Small intestine (tissue), 7 donors: ENCODE data around the gene CCL1. TPM values are rescaled to one million over a fixed set of nuclear protein-coding genes. Genes with fewer than 3 reads are reported as not detected.

Experiments used
- DNase-seq, 2 donors: peaks; one replicate each; pipeline versions ENCODE4 v3.0.0 to v3.0.0-alpha.2; 2013
- FAIRE-seq: peaks from 2 replicates; lab custom pipeline; 2012; peaks lifted over from hg19 to GRCh38; lab: Jason Lieb, UNC
- H3K27ac ChIP-seq, 3 donors: one replicate each; pipeline ENCODE4 v1.5.1; 2013; ENCODE audit warnings: low read length in 2 of 3, mild to moderate bottlenecking in 2 of 3, control low read depth in 1 of 3, inconsistent platforms in 1 of 3, low read depth in 1 of 3, moderate library complexity in 1 of 3
- H3K27me3 ChIP-seq, 3 donors: one replicate each; pipeline ENCODE4 v1.6.1; 2013; ENCODE audit warnings: low read length in 3 of 3, inconsistent platforms in 1 of 3; ENCODE audit not compliant: control insufficient read depth in 3 of 3, insufficient read depth in 3 of 3
- H3K36me3 ChIP-seq, 3 donors: one replicate each; pipeline ENCODE4 v1.6.1; 2013; ENCODE audit warnings: low read length in 3 of 3, inconsistent platforms in 1 of 3, low read depth in 1 of 3, mild to moderate bottlenecking in 1 of 3, moderate library complexity in 1 of 3; ENCODE audit not compliant: control insufficient read depth in 3 of 3, insufficient read depth in 2 of 3
- H3K4me1 ChIP-seq, 3 donors: one replicate each; pipeline ENCODE4 v1.6.1; 2013; ENCODE audit warnings: low read length in 2 of 3, inconsistent platforms in 1 of 3, low read depth in 1 of 3, mild to moderate bottlenecking in 1 of 3, moderate library complexity in 1 of 3; ENCODE audit not compliant: control insufficient read depth in 3 of 3, insufficient read depth in 2 of 3
- H3K4me3 ChIP-seq, 3 donors: one replicate each; pipeline ENCODE4 v1.5.1; 2013; ENCODE audit warnings: low read length in 3 of 3, control low read depth in 1 of 3, inconsistent platforms in 1 of 3, low read depth in 1 of 3, mild to moderate bottlenecking in 1 of 3, moderate library complexity in 1 of 3
- H3K9me3 ChIP-seq, 2 donors: one replicate each; pipeline ENCODE4 v1.6.1; 2013; ENCODE audit warnings: low read depth in 1 of 2, low read length in 1 of 2; ENCODE audit not compliant: control insufficient read depth in 2 of 2, insufficient read depth in 1 of 2
- WGBS, 3 donors: extraction: QIAGEN DNeasy Blood & Tissue Kit; methylation state at CpG; one replicate each; pipeline ENCODE4 v1.1.7; 2013; 5-methylcytosine and 5-hydroxymethylcytosine counted together
- polyA plus RNA-seq, 4 donors: library from polyadenylated mRNA; stranded (reverse) in 3 of 4; unstranded in 1 of 4; fragments of 200-250 nt in 3 of 4; fragments of 120-200 nt in 1 of 4; gene quantifications; one replicate each; pipeline versions ENCODE4 v1.2.1 to v1.2.3, GENCODE V29; 2013
- donor health status: healthy with polysubstance abuse.
- donor health status: control.
- donor health status: control.
- donor health status: Bipolar disorder and iron deficiency.
- donor health status: healthy.

CCL1 gene
- polyA plus RNA-seq, 4 donors = not detected

DNA sequence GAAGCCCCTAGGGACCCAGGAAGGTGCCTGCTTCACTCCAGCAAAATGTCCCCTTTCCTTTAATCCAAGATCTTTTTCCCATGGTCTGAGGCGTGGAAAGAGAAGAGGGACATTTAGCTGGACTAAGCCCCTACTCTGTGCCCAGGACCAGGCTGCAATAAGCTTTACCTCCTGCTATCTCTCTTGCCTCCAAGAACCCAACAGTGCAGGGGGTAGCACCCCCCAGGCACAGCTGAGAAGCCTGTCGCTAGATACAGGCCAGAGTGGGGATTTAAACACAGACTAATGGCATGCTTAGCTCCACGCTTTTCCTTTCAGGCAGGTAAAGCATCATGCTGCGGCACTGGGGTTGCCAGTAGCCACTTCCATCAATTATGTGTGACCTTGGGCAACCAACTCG, 24.5 kb upstream of the CCL1 start:
- no peaks in the 10 kb centered on the region for H3K36me3 ChIP-seq
- 47 to 63% (median 48%) methylated on average over 5 of the region's 5 CpGs for WGBS, 3 donors
- no peak overlapping the region for H3K4me3 ChIP-seq
- H3K27ac ChIP-seq = no peak overlapping the region
- no peaks in the 10 kb centered on the region for H3K9me3 ChIP-seq
- peaks cover 0 to 5% (median 0%) of the 10 kb centered on the region in 3 donors for H3K27me3 ChIP-seq
- H3K4me1 ChIP-seq = no peaks in the 10 kb centered on the region
- no peak for FAIRE-seq
- no peak for DNase-seq

DNA sequence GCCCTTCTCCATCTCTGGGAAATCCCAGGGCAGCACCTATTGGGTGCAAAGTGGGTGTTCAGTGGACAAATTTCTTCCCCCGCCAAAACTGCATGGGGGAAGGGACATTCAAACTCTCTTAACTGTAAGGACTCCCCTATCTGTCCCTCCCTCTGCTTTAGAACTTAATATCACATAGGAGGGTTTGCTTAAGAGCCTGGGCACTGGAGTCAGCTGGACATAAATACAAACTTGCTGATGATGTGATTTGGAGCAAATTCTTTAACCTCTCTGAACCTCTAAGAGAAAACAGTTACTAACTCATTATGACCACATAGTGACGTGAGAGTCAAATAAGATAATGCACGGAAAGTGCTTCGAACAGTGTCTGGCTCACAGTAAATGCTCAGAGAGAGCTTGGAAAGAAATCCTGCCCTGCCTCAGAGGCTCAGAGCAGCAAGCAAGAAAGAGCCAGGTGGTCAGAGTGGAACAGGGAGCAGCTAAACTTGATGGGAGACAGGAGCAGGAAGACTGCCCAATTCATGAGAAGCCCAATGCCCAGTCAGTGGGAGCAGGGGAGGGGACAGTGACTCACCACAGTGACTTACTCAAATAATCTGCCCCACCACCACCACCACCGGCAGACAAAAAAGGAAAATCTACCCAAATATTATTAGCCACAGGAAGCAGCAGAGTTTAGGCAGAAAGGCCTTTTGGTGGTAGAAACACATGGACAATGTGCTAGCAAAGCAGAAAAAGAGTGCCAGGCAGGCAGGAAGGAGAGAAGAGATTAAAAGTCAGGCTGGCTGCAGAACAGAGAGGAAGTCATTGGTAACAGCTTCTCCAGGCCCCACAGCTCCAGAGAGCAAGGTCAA, 23.9 kb upstream of the CCL1 start:
- H3K27ac ChIP-seq = peak overlapping the region in 1 of 3 donors; percentile 2
- WGBS, 3 donors = 65 to 69% (median 68%) methylated on average over 5 of the region's 5 CpGs

DNA sequence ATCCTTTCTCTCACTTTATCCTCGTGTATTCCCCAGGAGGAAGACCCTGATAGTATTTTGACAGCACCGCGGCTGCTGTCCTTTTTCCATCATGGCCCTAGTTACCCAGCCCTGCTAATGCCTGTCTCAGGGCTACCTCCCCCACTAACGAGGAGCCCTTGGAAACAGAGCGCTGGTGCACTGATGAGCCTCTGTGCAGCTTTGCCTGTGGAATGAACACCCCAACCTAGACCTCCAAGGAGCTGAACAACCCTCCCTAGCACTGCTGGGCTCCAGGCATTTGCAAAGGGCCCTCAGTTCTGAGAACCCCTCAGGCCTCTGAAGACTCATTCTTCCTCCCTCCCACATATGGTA, 23.3 kb upstream of the CCL1 start:
- Histone ChIP-seq H3K4me1 (no peaks in the 10 kb centered on the region), H3K9me3 (no peaks in the 10 kb centered on the region), H3K27ac (peak overlapping the region in 1 of 3 donors; percentile 2), H3K36me3 (no peaks in the 10 kb centered on the region), H3K27me3 (peaks cover 0 to 8% (median 0%) of the 10 kb centered on the region in 3 donors), H3K4me3 (no peak overlapping the region)
- 70 to 84% (median 83%) methylated on average over 5 of the region's 5 CpGs for WGBS, 3 donors
- FAIRE-seq = no peak
- no peak for DNase-seq

More for the DNA sequence above, 23.9 kb upstream of the CCL1 start:
- H3K36me3 ChIP-seq = no peaks in the 10 kb centered on the region
- no peak overlapping the region for H3K4me3 ChIP-seq
- peaks cover 0 to 8% (median 0%) of the 10 kb centered on the region in 3 donors for H3K27me3 ChIP-seq
- DNase-seq (no peak), FAIRE-seq (no peak)
- H3K9me3 ChIP-seq = no peaks in the 10 kb centered on the region
- H3K4me1 ChIP-seq = no peaks in the 10 kb centered on the region

DNA sequence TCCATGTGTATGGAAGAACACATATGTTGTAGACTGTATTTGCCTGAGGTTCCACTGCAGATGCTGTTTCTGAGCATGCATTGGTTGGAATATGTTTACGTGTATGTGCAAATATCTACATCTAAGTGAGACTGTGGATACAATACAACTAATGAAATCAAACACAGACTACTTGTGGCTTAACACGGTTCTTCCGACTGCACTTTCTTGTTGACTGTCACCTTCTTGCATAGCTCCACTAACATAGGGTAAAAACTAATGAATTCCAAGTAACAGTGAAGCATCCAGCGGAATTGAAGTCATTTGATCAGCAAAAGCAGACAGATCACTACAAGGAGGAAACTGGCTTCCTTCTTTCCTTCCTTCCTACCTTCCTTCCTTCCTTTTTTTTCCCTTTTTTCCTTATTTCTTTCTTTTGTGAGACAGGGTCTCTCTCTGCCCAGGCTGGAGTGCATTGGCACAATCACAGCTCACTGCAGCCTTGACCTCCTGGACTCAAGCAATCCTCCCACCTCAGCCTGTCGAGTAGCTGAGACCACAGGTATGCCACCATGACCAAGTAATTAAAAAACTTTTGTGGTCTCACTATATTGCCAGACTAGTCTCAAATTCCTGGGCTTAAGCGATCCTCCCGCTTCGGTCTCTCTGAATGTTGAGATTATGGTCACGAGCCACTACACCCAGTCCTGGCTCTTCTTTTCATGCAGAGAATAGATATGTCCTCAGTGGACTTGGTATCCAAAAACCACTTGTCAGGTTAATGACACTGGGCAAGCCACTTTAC, 22.0 kb upstream of the CCL1 start:
- no peak for FAIRE-seq
- no peaks in the 10 kb centered on the region for H3K4me1 ChIP-seq
- 65 to 72% (median 65%) methylated on average over 9 of the region's 9 CpGs for WGBS, 3 donors
- H3K36me3 ChIP-seq = no peaks in the 10 kb centered on the region
- no peaks in the 10 kb centered on the region for H3K9me3 ChIP-seq
- H3K4me3 ChIP-seq = no peak overlapping the region
- H3K27ac ChIP-seq = no peak overlapping the region
- no peak for DNase-seq
- H3K27me3 ChIP-seq = peaks cover 0 to 8% (median 0%) of the 10 kb centered on the region in 3 donors

DNA sequence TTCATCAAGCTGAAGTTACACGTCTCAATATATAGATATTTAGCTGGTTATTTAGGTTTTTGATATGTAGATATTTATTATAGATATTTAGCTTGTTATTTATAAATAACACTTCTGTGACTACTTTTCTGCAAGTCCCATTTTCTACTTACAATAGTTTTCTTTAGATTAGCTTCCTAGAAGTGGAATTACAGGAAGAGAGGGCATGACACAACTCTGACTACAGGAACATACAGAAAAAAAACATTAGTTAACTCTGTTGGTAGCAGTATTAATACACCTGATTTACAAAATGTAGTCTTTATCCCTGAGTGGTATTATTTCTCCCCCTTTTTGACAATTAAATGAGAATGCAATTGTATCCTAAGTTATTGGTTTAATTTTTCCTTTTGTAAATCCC, 21.2 kb upstream of the CCL1 start:
- Histone ChIP-seq H3K9me3 (no peaks in the 10 kb centered on the region), H3K36me3 (no peaks in the 10 kb centered on the region), H3K4me3 (no peak overlapping the region), H3K27ac (no peak overlapping the region), H3K4me1 (no peaks in the 10 kb centered on the region), H3K27me3 (peaks cover 0 to 8% (median 0%) of the 10 kb centered on the region in 3 donors)
- DNase-seq = no peak
- 75 to 83% (median 78%) methylated on average over 1 of the region's 1 CpG for WGBS, 3 donors
- no peak for FAIRE-seq

DNA sequence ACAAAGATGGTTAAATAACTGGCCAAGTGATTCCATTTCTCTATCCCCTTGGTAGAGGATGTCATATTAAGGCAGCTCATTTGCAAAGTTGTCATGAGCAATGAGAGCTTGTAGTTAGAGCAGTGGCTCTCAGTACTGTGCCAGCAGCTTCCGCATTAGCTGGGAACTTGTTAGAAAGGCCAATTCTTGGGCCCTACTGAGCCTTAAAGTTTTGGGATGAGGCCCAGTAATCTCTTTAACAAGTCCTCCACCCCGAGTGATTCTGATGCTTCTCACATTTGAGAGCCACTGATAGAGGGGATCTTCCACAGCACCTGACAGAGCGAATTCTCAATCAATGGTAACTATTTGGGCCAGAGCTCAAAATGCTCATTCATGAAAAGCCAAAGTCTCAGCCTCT, 20.2 kb upstream of the CCL1 start:
- no peaks in the 10 kb centered on the region for H3K9me3 ChIP-seq
- no peaks in the 10 kb centered on the region for H3K36me3 ChIP-seq
- H3K27ac ChIP-seq = no peak overlapping the region
- FAIRE-seq (no peak), DNase-seq (no peak)
- H3K4me3 ChIP-seq = no peak overlapping the region
- no peaks in the 10 kb centered on the region for H3K4me1 ChIP-seq
- H3K27me3 ChIP-seq = peaks cover 0 to 8% (median 0%) of the 10 kb centered on the region in 3 donors
- whole genome bisulfite sequencing, 3 donors = 70 to 79% (median 75%) methylated on average over 3 of the region's 3 CpGs

DNA sequence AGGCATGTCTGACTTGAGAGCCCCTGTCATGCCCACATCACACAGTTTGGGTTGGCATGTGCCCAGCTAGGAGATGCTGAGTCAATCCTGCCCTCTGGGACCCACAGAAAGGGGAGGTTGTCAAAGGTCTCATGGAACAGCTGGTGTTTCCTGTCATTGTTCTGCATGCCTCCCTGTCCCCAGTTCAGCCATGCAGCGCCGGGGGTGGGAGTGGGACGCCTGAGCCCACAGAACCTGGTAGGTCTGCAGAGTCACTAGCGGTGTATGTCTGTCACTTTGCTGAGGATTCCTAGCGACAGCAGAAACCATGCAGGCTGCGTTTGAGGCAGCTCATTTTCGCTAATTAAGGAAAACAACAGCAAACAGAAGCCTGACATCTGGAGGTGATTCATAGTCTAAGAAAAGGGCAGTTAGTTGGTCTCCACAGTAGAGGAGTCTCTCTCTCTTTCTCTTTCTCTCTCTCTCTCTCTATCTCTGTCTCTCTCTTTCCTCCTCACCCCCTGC, 19.6 kb upstream of the CCL1 start:
- FAIRE-seq = no peak

DNA sequence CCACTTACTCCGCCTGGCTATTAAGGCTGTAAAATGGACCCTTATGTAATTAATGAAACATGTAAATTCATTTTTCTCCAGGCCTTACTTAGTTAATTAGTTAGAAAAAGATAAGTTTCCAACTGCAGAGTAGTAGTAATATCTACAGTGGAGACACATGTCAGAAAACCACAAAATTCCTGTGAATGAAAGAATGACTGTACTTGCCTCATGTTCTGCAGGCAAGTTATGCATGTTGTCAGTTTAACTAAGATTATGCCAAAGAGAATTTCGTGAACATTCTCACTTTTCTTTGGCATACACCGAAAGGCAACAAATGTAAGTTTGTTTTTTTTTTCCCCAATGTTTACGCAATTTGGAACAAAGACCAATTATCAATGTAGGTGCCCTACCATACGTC, 16.8 kb upstream of the CCL1 start:
- no peaks in the 10 kb centered on the region for H3K4me1 ChIP-seq
- H3K9me3 ChIP-seq = no peaks in the 10 kb centered on the region
- no peaks in the 10 kb centered on the region for H3K36me3 ChIP-seq
- WGBS, 3 donors = 68 to 83% (median 68%) methylated on average over 5 of the region's 5 CpGs
- peaks cover 0 to 4% (median 0%) of the 10 kb centered on the region in 3 donors for H3K27me3 ChIP-seq
- no peak overlapping the region for H3K27ac ChIP-seq
- FAIRE-seq = no peak
- no peak for DNase-seq
- H3K4me3 ChIP-seq = no peak overlapping the region

More for the DNA sequence above, 19.6 kb upstream of the CCL1 start:
- no peaks in the 10 kb centered on the region for H3K9me3 ChIP-seq
- H3K27me3 ChIP-seq = peaks cover 0 to 8% (median 0%) of the 10 kb centered on the region in 3 donors
- no peaks in the 10 kb centered on the region for H3K4me1 ChIP-seq
- peak overlapping the region in 1 of 3 donors; percentile 25 for H3K27ac ChIP-seq
- WGBS, 3 donors = 20 to 29% (median 28%) methylated on average over 7 of the region's 7 CpGs
- no peak overlapping the region for H3K4me3 ChIP-seq
- H3K36me3 ChIP-seq = no peaks in the 10 kb centered on the region
- DNase-seq = no peak
